ENCODE data around the gene NPAS4. TPM values are rescaled to one million over a fixed set of nuclear protein-coding genes. Genes with fewer than 3 reads are reported as not detected.

The NPAS4 gene
- polyA plus RNA-seq, 2 of the 4 experiments (the other 2 are of a cell fraction), result 0.03 TPM; not detected in 1

DNA sequence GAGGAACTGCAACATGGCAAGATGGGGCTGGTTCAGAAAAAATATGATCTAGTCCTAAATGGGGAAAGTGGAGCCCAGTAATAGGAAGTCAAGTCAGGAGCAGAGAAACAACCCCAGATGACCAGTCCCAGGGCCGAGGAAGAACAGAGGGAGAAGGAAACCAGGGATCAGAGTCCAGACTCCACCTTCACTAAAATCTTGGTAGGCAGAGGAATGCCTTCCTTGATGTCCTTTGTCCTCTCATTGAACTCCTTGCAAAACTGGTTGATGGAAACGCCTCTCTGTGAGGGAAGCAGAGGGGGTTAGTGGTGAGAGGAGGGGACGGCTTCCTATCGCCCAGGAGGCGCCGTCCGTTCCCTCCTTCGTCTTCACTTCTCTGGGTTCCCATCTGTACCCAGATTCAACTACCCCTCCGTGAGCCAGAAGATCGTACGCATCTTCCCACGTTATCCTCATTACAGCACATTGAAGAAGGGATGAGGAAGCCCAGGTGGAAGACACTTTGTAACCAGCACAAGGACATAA, 17.2 kb downstream of the NPAS4 start:
- peak in 1 of 2 experiments; percentile 4; a peak in 1 of 6 replicates for ATAC-seq
- POLR2A ChIA-PET, result interaction anchor here (1.2 to 1.9 kb wide), 6 partner anchors 28 to 241 kb away, joined by 4 to 22 read pairs (median 7); partner anchors contain the start of genes DPP3, PELI3, RBM14 and RBM4B

DNA sequence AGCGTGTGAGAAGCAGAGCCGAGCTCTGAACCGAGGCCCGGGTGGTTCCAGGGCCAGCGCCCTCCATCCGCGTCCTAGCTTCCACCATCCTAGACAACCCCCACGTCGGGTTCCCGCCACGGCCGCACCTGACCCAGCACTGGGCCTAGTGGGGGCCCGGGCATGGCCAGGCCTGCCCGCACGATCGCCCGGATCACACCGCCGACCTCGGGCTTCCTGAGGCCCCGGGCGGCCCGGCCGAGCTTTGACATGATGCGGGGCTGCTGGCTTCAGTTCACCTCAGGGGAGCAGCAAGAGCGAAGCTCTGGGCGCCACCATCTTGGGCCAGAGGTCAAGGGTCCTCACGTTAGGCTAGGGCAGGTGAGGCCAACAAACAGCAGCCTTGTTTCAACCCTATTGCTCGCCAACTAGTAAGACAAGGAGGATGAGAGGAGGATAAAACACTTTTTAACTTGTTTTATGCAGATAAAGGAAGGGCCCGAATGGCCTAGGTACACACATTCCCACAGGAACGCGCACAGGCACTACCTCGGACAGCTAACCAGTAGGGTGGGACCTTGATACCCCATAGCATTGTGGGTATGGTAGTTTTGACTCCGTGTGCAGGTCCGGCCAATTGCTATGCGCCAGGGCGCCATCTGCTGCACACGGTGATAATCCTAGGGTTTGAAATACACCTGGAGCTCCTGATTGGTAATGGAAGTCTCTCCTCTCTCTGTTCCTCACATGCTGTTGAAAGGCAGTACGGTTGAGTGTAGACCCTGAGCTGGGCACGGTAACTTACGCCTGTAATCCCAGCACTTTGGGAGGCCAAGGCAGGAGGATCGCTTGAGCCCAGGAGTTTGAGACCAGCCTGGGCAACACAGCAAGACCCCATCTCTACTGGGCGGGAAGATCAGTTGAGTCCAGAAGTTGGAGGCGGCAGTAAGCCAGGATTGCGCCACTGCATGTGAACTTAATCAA, 17.9 kb downstream of the NPAS4 start, which contains the start of gene MRPL11:
TSS of gene MRPL11 (minus strand) at position 345 of the 963 bp plus-strand sequence. CDS start at position 251, 94 bp downstream.
- Histone ChIP-seq H3K4me1 (peaks cover 15% of the 10 kb centered on the region), H3K27ac (peak within 1 kb of the TSS; percentile 79 to 92), H3K4me3 (peak within 1 kb of the TSS; percentile 69), H3K9me3 (no peaks in the 10 kb centered on the region), H3K4me2 (peak within 1 kb of the TSS; percentile 83)
- CTCF ChIA-PET, result interaction anchor here (0.6 to 48.5 kb wide), 27 partner anchors 10 to 513 kb away, joined by 3 to 1614 read pairs (median 3); partner anchors contain the start of genes DPP3, NPAS4, RBM4B and ZDHHC24
- 4% methylated on average over 26 of the region's 45 CpGs for WGBS (ENCODE audit: missing lambda C conversion rate)
- ATAC-seq, result peak; percentile 95 to 97
- POLR2A ChIA-PET, result interaction anchor here (1.1 to 1.9 kb wide), 8 partner anchors 17 to 240 kb away, joined by 3 to 22 read pairs (median 6); partner anchors contain the start of genes DPP3, PELI3, RBM14 and RBM4B
- FAIRE-seq, result peak; percentile 91
- DNase-seq (ENCODE audit: low read depth in 1 of 2, low spot score in 1 of 2), result peak; percentile 94 to 98
- no peak for TF ChIP-seq TFCP2L1 (CRISPR knock-in tag; IDR thresholded peaks at IDR 0.05)
- TF ChIP-seq HOXB13 (CRISPR knock-in tag; IDR thresholded peaks at IDR 0.05; ENCODE audit: low read depth), result no peak
- TF ChIP-seq RCOR1 (IDR thresholded peaks at IDR 0.05; ENCODE audit: low read depth, low read length), result no peak
- no peak for TF ChIP-seq KDM1A (IDR thresholded peaks at IDR 0.05; ENCODE audit: low read depth)
- no peak for TF ChIP-seq GATA3 (IDR thresholded peaks at IDR 0.05; ENCODE audit: borderline replicate concordance)
- TF ChIP-seq JUN (IDR thresholded peaks at IDR 0.05), result peak; percentile 97 to 98
- TF ChIP-seq KDM5A (IDR thresholded peaks at IDR 0.05), result peak; percentile 98
- TF ChIP-seq, protein P1, sequence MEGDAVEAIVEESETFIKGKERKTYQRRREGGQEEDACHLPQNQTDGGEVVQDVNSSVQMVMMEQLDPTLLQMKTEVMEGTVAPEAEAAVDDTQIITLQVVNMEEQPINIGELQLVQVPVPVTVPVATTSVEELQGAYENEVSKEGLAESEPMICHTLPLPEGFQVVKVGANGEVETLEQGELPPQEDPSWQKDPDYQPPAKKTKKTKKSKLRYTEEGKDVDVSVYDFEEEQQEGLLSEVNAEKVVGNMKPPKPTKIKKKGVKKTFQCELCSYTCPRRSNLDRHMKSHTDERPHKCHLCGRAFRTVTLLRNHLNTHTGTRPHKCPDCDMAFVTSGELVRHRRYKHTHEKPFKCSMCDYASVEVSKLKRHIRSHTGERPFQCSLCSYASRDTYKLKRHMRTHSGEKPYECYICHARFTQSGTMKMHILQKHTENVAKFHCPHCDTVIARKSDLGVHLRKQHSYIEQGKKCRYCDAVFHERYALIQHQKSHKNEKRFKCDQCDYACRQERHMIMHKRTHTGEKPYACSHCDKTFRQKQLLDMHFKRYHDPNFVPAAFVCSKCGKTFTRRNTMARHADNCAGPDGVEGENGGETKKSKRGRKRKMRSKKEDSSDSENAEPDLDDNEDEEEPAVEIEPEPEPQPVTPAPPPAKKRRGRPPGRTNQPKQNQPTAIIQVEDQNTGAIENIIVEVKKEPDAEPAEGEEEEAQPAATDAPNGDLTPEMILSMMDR (IDR thresholded peaks at IDR 0.05), result peak; percentile 78
- no peak for TF ChIP-seq ESRRA (IDR thresholded peaks at IDR 0.05; ENCODE audit: borderline replicate concordance, low read length)
- peak; percentile 40; the same call in 1 of the 2 replicates for TF ChIP-seq POLR2A (IDR thresholded peaks at IDR 0.05; ENCODE audit: low read length)
- no peak for TF ChIP-seq POLR2AphosphoS2 (conservative IDR thresholded peaks at IDR 0.05; ENCODE audit: low read length)
- TF ChIP-seq, protein P2, sequence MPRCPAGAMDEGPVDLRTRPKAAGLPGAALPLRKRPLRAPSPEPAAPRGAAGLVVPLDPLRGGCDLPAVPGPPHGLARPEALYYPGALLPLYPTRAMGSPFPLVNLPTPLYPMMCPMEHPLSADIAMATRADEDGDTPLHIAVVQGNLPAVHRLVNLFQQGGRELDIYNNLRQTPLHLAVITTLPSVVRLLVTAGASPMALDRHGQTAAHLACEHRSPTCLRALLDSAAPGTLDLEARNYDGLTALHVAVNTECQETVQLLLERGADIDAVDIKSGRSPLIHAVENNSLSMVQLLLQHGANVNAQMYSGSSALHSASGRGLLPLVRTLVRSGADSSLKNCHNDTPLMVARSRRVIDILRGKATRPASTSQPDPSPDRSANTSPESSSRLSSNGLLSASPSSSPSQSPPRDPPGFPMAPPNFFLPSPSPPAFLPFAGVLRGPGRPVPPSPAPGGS (IDR thresholded peaks at IDR 0.05), result 0 out of 3 replicates have a peak, but pooled peaks have one; percentile 45
- TF ChIP-seq, protein P3, sequence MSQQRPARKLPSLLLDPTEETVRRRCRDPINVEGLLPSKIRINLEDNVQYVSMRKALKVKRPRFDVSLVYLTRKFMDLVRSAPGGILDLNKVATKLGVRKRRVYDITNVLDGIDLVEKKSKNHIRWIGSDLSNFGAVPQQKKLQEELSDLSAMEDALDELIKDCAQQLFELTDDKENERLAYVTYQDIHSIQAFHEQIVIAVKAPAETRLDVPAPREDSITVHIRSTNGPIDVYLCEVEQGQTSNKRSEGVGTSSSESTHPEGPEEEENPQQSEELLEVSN (IDR thresholded peaks at IDR 0.05; ENCODE audit: borderline replicate concordance, low read depth), result no peak
- TF ChIP-seq CEBPB (IDR thresholded peaks at IDR 0.05), result no peak
- TF ChIP-seq ZC3H11A (IDR thresholded peaks at IDR 0.05), result no peak
- peak; percentile 61; the same call in 2 of the 3 replicates for TF ChIP-seq SMC3 (IDR thresholded peaks at IDR 0.05)
- TF ChIP-seq, protein P4, sequence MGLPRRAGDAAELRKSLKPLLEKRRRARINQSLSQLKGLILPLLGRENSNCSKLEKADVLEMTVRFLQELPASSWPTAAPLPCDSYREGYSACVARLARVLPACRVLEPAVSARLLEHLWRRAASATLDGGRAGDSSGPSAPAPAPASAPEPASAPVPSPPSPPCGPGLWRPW (IDR thresholded peaks at IDR 0.05), result no peak
- TF ChIP-seq FOSL2 (IDR thresholded peaks at IDR 0.05), result no peak
- no peak for TF ChIP-seq FOSL2 (CRISPR knock-in tag; IDR thresholded peaks at IDR 0.05)

More for the DNA sequence above, 17.2 kb downstream of the NPAS4 start:
- 21% methylated on average over 12 of the region's 12 CpGs for WGBS (ENCODE audit: missing lambda C conversion rate)
- Histone ChIP-seq H3K9me3 (no peaks in the 10 kb centered on the region), H3K4me3 (peak overlapping the region; percentile 69), H3K4me1 (peaks cover 9% of the 10 kb centered on the region), H3K27ac (peak overlapping the region; percentile 79 to 92), H3K4me2 (peak overlapping the region; percentile 83)
- CTCF ChIA-PET, result interaction anchor here (0.6 to 48.5 kb wide), 14 partner anchors 11 to 448 kb away, joined by 3 to 1614 read pairs (median 4); partner anchors contain the start of genes DPP3, NPAS4, RBM4B and ZDHHC24
- TF ChIP-seq, protein P1 (IDR thresholded peaks at IDR 0.05), result no peak
- TF ChIP-seq FOSL2 (IDR thresholded peaks at IDR 0.05), result no peak
- TF ChIP-seq FOSL2 (CRISPR knock-in tag; IDR thresholded peaks at IDR 0.05), result no peak
- TF ChIP-seq, protein P5, sequence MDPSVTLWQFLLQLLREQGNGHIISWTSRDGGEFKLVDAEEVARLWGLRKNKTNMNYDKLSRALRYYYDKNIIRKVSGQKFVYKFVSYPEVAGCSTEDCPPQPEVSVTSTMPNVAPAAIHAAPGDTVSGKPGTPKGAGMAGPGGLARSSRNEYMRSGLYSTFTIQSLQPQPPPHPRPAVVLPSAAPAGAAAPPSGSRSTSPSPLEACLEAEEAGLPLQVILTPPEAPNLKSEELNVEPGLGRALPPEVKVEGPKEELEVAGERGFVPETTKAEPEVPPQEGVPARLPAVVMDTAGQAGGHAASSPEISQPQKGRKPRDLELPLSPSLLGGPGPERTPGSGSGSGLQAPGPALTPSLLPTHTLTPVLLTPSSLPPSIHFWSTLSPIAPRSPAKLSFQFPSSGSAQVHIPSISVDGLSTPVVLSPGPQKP (IDR thresholded peaks at IDR 0.05; ENCODE audit: low read depth, low read length), result no peak
- no peak for TF ChIP-seq FOSB (CRISPR knock-in tag; IDR thresholded peaks at IDR 0.05)
- no peak for TF ChIP-seq NPAS2 (CRISPR knock-in tag; IDR thresholded peaks at IDR 0.05; ENCODE audit: borderline replicate concordance)
- TF ChIP-seq, protein P6, sequence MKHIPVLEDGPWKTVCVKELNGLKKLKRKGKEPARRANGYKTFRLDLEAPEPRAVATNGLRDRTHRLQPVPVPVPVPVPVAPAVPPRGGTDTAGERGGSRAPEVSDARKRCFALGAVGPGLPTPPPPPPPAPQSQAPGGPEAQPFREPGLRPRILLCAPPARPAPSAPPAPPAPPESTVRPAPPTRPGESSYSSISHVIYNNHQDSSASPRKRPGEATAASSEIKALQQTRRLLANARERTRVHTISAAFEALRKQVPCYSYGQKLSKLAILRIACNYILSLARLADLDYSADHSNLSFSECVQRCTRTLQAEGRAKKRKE (CRISPR knock-in tag; IDR thresholded peaks at IDR 0.05; ENCODE audit: low read depth), result no peak
- TF ChIP-seq POLR2AphosphoS2 (conservative IDR thresholded peaks at IDR 0.05; ENCODE audit: low read length), result no peak
- no peak for TF ChIP-seq HOXA7 (CRISPR knock-in tag; IDR thresholded peaks at IDR 0.05)
- no peak for TF ChIP-seq EP300 (IDR thresholded peaks at IDR 0.05)
- TF ChIP-seq SMC3 (IDR thresholded peaks at IDR 0.05), result no peak
- no peak for FAIRE-seq
- DNase-seq (ENCODE audit: low read depth in 1 of 2, low spot score in 1 of 2), result no peak
